ENCODE results near the gene DDC. TPM values are rescaled to one million over a fixed set of nuclear protein-coding genes. Genes with fewer than 3 reads are reported as not detected.

Gene DDC
- total RNA-seq, 2 donors from 2014 or later = not detected

- peaks cover 67% of the 10 kb centered on the region for H3K36me3 ChIP-seq
Measured at GRCh38 chr7:50596484-50596883, 31.3 kb upstream of the DDC start.

GRCh38 chr7:50595491-50596102 lies 30.4 kb upstream of the DDC start:
- Histone ChIP-seq H3K27me3 (no peaks in the 10 kb centered on the region), H3K4me1 (no peaks in the 10 kb centered on the region), H3K4me3 (no peak overlapping the region), H3K9me3 (no peaks in the 10 kb centered on the region), H3K27ac (no peak overlapping the region), H3K36me3 (peaks cover 71% of the 10 kb centered on the region)
- peak; percentile 19 to 66 for TF ChIP-seq CTCF (IDR thresholded peaks at IDR 0.05)
- DNase-seq (ENCODE audit: low spot score) = no peak

More at GRCh38 chr7:50596484-50596883, 31.3 kb upstream of the DDC start:
- no peak for DNase-seq (ENCODE audit: low spot score)
- Histone ChIP-seq H3K4me3 (no peak overlapping the region), H3K4me1 (no peaks in the 10 kb centered on the region), H3K9me3 (no peaks in the 10 kb centered on the region), H3K27me3 (no peaks in the 10 kb centered on the region), H3K27ac (no peak overlapping the region)
- TF ChIP-seq CTCF (IDR thresholded peaks at IDR 0.05) = no peak

- Histone ChIP-seq H3K4me1 (no peaks in the 10 kb centered on the region), H3K36me3 (peaks cover 71% of the 10 kb centered on the region), H3K27me3 (no peaks in the 10 kb centered on the region), H3K4me3 (no peak overlapping the region), H3K9me3 (no peaks in the 10 kb centered on the region), H3K27ac (no peak overlapping the region)
- TF ChIP-seq CTCF (IDR thresholded peaks at IDR 0.05) = no peak
- DNase-seq (ENCODE audit: low spot score) = no peak
Measured at GRCh38 chr7:50594734-50595485, 29.7 kb upstream of the DDC start.

- Histone ChIP-seq H3K27me3 (no peaks in the 10 kb centered on the region), H3K4me1 (no peaks in the 10 kb centered on the region), H3K36me3 (peaks cover 67% of the 10 kb centered on the region), H3K9me3 (no peaks in the 10 kb centered on the region), H3K27ac (no peak overlapping the region), H3K4me3 (no peak overlapping the region)
- no peak for DNase-seq (ENCODE audit: low spot score)
- TF ChIP-seq CTCF (IDR thresholded peaks at IDR 0.05) = no peak
Measured at GRCh38 chr7:50594136-50594535, 28.9 kb upstream of the DDC start.

GRCh38 chr7:50592940-50593339 lies 27.7 kb upstream of the DDC start:
- H3K27ac ChIP-seq = no peak overlapping the region
- DNase-seq (ENCODE audit: low spot score) = no peak
- no peak overlapping the region for H3K4me3 ChIP-seq
- peaks cover 55% of the 10 kb centered on the region for H3K36me3 ChIP-seq
- no peaks in the 10 kb centered on the region for H3K4me1 ChIP-seq
- TF ChIP-seq CTCF (IDR thresholded peaks at IDR 0.05) = no peak
- H3K9me3 ChIP-seq = no peaks in the 10 kb centered on the region
- H3K27me3 ChIP-seq = no peaks in the 10 kb centered on the region
